Erythroblast (primary cell): ENCODE data around the gene RASA3.
"Not testable (repeated sequence)": the region's sequence is repeated elsewhere in the genome, so short reads cannot be mapped to it uniquely, and the experiment has no call there.

Experiments
- DNase-seq, 2 experiments: peaks; one replicate each; lab custom pipeline; 2025; lab: John Stamatoyannopoulos, UW
- GATA1 ChIP-seq: IDR thresholded peaks from 2 replicates; pipeline ENCODE4 v1.6.1; 2011; ENCODE audit warnings: low read depth, mild to moderate bottlenecking, control low read depth, low read length, moderate library complexity
- POLR2A ChIP-seq: IDR thresholded peaks from 2 replicates; pipeline ENCODE4 v1.6.1; 2011; ENCODE audit warnings: mild to moderate bottlenecking, low read length

The RASA3 gene

DNA sequence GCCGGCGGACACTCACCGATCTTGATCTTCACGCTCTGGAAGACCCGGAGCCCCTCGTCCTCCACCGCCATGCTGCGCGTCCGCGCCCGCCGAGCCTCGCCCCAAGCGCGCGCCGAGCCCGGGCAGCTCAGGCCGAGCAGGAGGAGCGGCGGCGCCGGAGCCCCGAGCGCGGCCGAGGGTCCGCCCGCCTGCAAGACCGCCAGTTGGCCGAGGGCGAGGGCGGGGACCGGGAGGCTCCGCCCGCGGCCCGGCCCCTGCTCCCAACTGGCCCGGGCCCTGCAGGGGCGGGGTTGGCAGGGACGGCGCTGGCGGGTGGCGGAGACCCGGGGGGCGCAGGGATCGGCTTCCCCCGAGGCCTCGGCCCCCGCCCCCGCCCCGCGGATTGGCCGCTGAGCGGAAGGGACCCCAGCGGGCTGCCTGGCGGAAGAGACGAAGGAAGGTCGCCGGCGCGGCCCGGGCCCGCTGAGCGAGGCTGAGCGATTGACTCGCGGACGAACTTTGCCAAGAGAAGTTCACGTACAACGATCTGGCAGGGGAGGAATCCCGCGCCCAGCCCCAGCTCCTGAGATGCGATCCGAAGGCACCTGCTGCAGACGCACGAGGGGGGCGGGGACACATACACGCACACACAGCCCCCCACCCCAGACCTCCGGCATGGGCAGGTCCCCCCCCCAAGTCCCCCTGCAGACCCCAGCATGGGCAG is at the start of gene RASA3:
TSS of gene RASA3 (minus strand) at position 205 of the 703 bp plus-strand sequence. CDS start at position 71, 134 bp downstream.
- TF ChIP-seq POLR2A, result peak; percentile 61
- no peak for TF ChIP-seq GATA1
- DNase-seq, result peak; percentile 86

DNA sequence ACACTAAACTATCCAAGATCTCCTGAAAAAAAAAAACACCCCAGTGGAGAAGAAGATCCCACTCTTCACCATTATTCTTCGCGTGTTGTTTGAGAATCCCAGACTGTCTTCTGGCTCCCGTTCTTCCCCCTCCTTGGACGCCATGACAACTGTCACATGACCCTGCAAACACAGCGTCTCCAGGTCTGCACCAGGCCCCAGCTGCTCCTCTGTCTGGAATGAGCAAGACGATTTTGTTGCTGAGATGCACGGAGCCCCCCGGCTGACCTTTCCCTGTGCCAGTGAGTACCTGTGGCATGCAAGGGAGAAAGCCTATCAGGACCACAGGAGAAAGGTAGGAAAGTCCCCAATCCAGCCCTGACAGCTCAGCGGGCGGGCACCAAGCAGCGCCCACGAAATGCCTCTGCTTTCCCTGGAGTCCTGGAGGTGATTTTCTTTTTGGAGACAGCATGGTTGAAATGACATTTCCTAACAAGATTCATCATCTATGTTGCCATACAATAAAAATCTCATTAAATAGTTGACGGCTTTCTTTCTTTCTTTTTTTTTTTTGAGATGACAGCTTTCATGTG is 46.8 kb upstream of the RASA3 start, which contains the start of gene CFAP97D2:
TSS of gene CFAP97D2 (plus strand) at position 171 of the 572 bp plus-strand sequence. CDS start at position 245, 74 bp downstream.
- no peak for DNase-seq
- TF ChIP-seq POLR2A (no peak), GATA1 (no peak)

DNA sequence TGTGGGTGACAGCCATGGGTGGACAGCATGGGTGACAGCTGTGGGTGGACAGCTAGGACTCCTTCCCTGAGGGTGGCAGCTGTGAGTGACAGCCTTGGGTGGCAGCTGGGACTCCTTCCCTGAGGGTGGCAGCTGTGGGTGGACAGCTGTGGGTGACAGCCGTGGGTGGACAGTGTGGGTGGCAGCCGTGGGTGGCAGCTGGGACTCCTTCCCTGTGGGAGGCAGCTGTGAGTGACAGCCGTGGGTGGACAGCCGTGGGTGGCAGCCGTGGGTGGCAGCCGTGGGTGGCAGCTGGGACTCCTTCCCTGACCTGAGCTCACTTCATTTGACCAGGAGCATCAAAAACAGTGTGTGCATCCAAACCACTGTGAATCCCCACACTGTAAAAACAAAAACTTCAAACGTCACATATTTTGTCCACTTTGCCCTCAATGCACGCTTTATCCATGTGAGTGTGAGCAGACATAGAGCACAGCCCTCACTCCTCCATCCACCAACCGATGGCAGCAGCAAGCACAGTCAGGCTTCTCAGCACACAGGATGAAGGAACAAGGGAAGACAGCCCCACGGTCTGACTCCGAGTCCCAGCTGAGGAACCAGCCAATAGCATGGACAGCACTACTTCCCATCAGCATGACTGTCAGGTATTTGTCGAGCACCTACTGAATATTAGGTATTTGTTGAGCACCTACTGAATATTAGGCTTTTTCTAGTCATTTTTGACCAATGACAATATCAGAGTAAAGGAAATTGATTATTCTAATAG is 45.0 kb upstream of the RASA3 start:
- DNase-seq, result no peak
- TF ChIP-seq POLR2A (no peak), GATA1 (no peak)

GRCh38 chr13:114176359-114176902 is 44.0 kb upstream of the RASA3 start:
- not testable (repeated sequence) for DNase-seq

DNA sequence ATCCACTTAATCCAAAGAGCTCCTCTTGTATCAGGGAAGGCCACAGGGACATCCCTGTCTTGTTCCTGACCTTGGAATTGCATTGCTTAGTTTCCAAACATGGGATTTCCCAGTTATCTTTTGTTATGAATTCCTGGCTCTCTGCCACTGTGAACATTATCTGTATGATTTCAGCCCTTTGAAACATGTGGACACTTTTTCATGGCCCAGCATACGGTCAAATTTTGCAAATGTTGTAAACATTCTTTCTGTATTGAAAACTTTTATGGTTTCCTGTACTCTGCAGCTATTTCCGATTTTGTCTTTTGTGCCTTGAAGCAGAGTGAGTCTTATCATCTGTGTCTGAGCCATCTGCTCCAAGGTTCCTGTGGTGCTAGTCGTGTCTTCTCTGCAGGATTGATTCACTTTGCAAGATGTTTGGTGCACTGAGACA is 42.1 kb upstream of the RASA3 start:
- TF ChIP-seq POLR2A (no peak), GATA1 (no peak)
- DNase-seq, result no peak

GRCh38 chr13:114173745-114174144 is 41.3 kb upstream of the RASA3 start:
- DNase-seq, result no peak
- TF ChIP-seq GATA1, result no peak
- TF ChIP-seq POLR2A, result no peak

GRCh38 chr13:114173272-114173671 is 40.8 kb upstream of the RASA3 start:
- no peak for TF ChIP-seq POLR2A
- TF ChIP-seq GATA1, result no peak
- no peak for DNase-seq

- no peak for DNase-seq
- no peak for TF ChIP-seq GATA1
- TF ChIP-seq POLR2A, result no peak
Observed at GRCh38 chr13:114167885-114168284, 35.5 kb upstream of the RASA3 start.

DNA sequence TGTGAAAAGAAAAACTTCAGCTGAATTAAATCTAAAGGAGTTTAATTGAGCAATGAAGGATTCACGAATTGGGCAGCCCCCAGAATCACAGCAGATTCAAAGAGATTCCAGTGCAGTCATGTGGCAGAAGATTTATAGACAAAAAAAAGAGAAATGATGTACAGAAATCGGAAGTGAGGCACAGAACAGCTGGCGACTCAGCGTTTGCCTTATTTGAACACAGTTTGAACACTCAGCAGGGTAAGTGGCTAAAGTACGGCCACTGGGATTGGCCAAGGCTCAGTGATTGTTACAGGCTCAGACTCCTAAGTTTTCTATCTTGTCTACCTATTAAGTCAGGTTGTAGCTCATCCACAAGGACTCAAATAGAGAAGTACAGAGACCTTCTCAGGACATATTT is 35.0 kb upstream of the RASA3 start:
- DNase-seq, result no peak
- no peak for TF ChIP-seq GATA1
- no peak for TF ChIP-seq POLR2A

DNA sequence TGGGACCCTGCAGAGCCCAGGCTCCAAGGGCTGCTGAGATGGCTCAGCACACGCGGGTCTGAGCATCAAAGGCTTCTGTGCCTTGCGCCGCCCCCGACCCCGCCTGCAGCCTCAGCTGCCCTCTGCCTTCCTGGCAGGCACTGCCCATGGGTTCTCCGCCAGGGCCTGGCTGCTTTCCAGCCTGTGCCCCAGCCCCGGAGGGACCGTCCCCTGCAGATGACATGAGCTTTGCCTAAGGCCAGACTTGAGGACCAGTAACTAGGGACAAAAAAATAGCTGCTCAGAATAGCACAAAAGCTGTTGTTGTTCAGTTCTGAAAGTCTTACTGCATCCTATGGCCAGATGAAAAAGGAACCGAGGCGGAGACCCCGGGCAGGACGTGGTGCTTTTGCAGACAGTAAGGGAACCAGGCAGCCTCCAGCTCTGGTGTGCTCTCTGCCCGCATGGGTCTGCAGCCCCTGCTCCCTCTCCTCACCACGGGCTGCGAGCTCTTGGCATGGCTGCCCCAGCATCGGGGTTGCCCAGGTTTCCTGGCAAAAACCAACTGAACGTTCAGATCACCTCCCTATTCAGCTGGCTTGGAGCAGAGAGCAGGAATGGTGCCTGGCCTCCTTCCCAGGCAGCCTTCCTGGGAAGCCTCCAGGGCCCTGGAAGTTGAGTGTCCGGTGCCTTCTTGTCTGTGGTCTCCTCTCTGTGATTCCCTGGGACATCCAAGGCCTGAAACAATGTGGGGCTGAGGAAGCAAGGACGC is 34.1 kb upstream of the RASA3 start:
- no peak for DNase-seq
- no peak for TF ChIP-seq POLR2A
- no peak for TF ChIP-seq GATA1

GRCh38 chr13:114164681-114165429 is 32.4 kb upstream of the RASA3 start:
- DNase-seq, result no peak
- TF ChIP-seq GATA1, result no peak
- TF ChIP-seq POLR2A, result no peak

DNA sequence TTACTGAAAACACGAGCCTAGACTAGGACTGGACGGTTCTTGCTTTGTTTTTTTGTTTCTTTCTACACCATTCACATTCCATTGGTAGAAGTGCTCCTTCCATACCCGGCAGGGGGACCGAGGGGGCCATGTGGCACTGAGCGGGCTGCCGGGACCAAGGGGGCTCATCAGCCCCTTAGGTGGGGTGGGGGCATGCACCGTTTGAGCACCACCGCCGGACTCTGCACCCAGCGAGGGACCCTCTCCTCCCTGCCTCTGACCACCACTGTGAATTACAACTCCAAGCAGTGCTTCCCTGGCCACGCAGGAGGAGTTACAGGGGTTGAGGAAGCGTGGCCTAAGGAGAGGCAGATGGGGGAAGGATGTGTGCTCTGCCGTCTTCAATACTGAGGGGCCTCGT is 31.6 kb upstream of the RASA3 start:
- TF ChIP-seq GATA1 (no peak), POLR2A (no peak)
- DNase-seq, result no peak

GRCh38 chr13:114162533-114162922 is 30.1 kb upstream of the RASA3 start:
- no peak for DNase-seq
- TF ChIP-seq GATA1 (no peak), POLR2A (no peak)
